GM19239 (cell line): Measurements from ENCODE around the gene MYH10.

Source experiments
- DNase-seq: peaks from one replicate; pipeline ENCODE4 v3.0.0; 2011; ENCODE audit warnings: low spot score; ENCODE audit not compliant: insufficient read length
- FAIRE-seq: peaks from 2 replicates; lab custom pipeline; 2011; peaks lifted over from hg19 to GRCh38; lab: Jason Lieb, UNC

Gene MYH10

GRCh38 chr17:8650119-8650499, 19.6 kb upstream of the MYH10 start:
- FAIRE-seq (no peak), DNase-seq (no peak)

DNA sequence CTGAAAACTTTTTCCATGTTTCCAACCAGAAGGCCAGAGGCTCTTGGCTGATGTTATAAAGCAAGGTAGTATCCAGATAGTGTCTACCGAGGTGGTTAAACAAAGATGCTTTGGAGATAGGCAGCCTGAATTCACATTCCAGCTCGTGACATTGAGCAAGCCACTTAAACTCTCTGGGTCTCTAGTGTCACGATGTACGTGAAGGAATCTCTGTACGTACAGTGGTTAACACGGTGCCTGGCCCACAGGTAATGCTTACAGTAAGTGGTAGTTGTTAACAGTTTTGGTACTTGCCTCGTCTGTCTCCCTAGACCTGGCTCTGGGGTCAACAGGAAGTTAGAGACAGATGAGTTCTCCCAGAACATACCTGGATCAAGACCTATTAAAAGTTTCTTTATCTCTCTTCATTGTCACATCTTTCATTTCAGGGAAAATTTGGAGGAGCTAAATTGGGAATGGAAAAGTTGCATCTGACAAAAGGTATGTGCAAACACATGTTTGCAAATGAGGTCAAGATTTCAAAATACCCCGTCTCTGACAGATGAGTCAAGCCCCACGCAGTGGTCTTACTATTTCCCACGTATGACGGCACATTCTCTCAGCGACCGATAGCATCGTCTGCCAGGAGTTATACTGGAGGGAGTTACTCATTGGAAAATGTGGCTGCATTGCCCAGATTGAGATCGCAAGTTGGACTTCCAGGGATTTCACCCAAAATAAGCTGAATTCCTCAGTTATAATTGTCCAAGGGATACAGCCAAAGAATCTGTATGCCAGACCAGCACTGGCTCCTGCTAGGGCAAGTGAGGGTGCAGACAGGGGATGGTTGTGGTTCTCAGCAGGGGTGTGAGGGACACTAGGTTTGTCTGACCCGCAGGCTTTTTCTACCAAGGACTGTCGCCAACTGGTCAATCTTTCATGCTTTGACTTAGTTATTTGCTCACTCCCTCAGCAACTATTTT, 18.9 kb upstream of the MYH10 start:
- FAIRE-seq (no peak), DNase-seq (no peak)

- no peak for DNase-seq
- no peak for FAIRE-seq
Measured at GRCh38 chr17:8647956-8648355, 17.4 kb upstream of the MYH10 start.

DNA sequence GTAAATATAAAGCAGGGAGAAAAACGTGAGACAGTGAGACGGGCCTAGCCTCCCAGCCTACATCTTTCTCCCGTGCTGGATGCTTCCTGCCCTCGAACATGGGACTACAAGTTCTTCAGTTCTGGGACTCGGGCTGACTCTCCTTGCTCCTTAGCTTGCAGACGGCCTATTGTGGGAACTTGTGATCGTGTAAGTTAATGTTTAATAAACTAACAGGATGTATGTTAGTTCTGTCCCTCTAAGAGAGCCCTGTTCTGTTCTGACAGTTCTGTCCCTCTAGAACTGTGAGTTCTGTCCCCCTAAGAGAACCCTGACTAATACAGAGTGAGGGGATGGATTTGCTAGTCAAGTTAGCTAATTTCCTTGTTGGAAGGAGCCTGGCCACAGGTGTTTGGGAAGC, 16.7 kb upstream of the MYH10 start:
- FAIRE-seq: no peak
- DNase-seq: no peak

GRCh38 chr17:8644507-8644902, 14.0 kb upstream of the MYH10 start:
- DNase-seq: no peak
- no peak for FAIRE-seq

DNA sequence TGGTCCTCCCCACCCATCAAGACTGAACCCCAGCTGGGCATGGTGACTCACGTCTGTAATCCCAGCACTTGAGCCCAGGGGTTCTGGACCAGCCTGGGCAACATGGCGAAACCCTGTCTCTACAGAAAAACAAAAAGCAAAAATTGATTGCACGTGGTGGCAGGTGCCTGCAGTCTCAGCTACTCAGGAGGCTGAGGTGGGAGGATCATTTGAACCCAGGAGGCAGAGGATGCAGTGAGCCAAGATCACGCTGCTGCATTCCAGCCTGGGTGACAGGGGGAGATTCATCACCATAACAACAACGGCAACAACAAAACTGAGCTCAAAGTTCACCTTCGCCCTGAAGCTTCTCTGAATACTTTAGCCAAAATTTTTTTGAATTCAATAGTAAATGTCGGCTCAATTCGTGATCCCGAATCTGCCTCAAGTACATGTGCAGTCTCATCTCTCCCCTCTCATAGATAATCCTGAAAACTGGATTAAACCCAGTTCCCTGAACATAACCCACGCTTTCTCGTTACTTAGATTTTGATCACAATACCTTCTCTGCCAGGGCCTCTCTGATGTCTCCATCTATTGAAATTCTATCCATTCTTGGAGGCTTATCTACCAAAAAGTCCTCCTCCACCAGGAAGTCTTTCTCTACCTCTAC, 13.5 kb upstream of the MYH10 start:
- no peak for FAIRE-seq
- no peak for DNase-seq

- no peak for DNase-seq
- FAIRE-seq: no peak
Measured at GRCh38 chr17:8639709-8640108, 9.2 kb upstream of the MYH10 start.

DNA sequence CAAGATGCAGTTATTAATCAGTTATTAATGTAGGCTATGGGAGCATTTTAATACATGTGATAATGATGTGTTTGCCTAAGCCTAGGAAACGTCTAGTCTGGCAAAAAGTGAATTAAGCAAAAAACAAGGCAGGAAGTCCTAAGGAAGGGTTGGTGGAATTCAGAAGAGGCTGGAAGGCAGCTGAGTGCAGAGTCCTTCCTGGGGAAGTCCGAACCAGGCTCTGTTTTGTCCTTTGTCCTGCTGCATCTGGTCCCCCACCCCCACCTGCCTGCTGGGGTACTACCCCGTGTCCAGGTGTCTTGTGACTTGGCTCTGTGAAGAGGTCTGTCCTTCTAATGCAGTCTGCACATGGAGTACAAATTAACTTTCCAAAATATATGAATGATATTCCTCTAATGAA, 1.5 kb upstream of the MYH10 start:
- no peak for FAIRE-seq
- no peak for DNase-seq

DNA sequence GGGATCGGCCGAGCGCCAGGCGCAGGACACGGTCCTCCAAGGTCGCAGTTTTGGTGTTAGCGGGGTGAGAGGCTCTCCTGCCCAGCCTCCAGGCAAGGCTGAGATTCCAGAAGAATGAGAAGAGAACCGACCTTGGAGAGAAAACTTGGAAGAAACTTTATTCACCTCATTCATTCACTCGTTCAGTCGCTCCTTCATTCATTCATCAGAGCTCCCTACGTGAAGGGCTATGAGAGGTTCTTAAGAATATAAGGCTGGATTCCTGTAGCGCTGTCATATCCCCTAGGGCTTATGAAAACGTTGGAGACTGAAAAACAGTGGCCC, 991 bp upstream of the MYH10 start:
- FAIRE-seq: peak; percentile 52
- no peak for DNase-seq

DNA sequence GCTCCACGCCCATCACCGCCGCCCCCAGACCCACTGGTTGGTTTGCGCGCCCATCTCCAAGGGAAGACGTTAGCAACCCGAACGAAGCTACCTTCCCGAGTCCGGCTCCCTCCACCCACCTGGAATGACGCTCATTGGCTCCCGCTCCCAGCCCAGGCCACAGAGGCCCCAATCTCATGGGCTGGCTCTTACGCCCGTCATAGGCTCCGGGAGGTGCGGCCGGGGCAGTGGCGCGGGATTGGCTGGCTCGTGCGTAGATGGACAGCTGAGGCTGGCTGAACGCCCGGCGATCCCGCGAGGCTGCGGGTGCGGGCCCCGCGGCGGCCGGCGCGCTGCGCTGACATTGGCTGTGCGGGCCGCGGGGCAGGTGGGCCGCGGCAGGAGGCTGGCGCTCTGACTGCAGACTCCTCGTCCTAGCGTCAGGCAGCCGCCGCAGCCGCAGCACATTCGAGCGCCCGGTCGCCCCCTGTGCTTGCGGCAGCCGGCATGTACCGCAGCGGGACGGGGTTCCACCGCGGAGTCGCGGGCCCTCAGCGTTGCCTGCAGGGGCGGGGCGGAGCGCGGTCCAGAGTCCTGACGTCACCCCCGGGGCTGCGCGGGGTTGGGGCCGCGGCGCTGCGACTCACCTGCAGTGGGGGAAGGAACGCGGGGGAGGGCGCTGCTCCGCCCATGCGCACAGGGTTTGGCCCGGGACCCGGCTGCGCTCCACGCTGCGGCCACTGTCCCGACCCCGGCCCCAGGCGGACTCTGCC, 453 bp upstream of the MYH10 start:
- DNase-seq (peak; percentile 100), FAIRE-seq (peak; percentile 98)

- FAIRE-seq (no peak), DNase-seq (no peak)
Measured at GRCh38 chr17:8629371-8630226, 926 bp downstream of the MYH10 start.

DNA sequence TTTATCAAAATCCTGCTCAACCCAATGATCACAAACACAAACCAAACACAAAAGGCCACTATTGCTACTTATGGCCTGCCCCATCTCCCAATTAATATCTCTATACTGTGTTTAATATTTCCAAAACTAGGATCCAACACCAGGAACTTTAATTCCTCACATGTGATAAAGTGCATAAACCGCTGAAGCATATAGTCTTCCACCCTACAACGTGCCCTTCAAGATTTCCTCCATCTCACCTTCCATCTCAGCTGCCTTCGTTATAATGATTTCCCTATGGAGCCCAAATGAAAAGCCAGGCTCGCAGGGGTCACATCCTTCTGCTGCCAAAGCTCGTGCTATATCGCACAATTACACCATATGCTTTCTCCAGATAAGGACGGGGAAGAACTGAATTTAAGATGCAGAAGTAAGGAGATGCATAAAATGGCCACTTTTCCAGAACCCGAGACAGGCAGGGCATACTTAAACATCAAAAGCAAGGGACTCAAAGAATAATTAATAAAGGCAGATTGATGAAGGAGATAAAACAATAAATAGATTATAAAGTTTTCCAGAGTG, 1.8 kb downstream of the MYH10 start:
- FAIRE-seq (no peak), DNase-seq (no peak)

DNA sequence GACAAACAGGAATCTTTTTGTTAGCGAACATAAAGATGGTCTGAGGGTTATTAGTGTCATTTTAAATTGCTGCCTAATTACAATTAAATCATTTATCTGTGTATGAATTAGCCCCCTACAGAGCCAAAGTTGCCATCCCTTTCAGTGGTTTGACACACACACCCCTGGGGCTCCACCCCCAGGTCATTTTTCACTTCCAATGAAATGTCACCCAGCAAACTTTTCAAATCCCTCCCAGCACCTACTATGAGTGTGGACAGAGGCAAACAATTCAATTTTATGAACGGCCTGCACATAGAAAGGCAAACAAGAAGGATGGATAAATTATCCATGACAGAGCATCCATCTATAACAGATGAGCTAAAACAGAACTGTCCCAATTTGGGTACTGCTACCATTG, 2.4 kb downstream of the MYH10 start:
- DNase-seq: no peak
- FAIRE-seq: no peak

DNA sequence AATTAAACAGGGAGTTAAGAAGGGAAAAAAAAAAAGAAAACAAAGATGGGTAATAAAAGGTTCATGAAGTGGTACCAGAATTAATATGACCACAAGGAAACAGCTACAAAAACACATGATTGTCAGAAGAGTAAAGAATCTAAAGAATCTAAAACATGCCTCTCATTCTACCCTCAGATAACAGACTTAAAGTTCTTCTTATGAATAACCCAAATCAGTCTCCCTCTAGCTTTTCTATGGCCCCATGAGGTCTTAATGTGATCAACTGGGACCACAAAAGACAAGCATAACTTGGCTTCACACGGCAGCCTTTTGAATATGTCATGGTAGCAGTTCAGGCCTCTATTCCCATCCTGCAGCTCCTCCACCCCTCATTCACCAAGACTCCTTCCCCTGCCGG, 6.9 kb downstream of the MYH10 start:
- DNase-seq: no peak
- no peak for FAIRE-seq

GRCh38 chr17:8622191-8622590, 8.3 kb downstream of the MYH10 start:
- DNase-seq (no peak), FAIRE-seq (no peak)

- FAIRE-seq (no peak), DNase-seq (no peak)
Measured at GRCh38 chr17:8621585-8621984, 8.9 kb downstream of the MYH10 start.

DNA sequence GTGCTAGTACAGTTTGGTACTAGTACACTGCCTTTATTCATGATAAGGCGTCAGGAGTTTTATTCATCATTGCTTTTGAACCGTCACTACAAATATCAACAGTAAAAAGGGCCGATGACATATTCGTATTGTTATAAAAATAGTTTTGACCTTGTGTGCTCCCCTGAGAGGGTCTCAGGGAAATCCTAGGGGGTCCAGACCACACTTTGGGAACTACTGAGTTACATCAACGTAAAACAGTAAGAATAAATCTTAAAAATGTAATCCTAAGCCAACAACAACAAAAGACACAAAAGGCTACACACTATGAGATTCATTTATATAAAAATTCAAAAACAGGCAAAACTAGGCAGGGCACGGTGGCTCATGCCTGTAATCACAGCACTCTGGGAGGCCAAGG, 11.2 kb downstream of the MYH10 start:
- DNase-seq (no peak), FAIRE-seq (no peak)

- no peak for DNase-seq
- no peak for FAIRE-seq
Measured at GRCh38 chr17:8618825-8619224, 11.7 kb downstream of the MYH10 start.

DNA sequence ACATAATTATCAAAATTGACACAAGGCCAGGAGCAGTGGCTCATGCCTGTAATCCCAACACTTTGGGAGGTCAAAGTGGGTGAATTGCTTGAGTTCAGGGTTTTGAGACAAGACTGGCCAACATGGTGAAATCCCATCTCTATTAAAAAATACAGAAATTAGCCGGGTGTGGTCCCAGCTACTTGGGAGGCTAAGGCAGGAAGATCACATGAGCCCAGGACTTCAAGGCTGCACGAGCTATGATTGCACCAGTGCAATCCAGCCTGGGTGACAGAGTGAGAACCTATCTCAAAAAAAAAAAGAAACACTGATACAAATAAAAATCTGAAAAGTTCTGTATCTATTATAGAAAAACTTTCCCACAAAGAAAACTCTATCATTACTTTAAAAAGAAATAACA, 15.5 kb downstream of the MYH10 start:
- FAIRE-seq (no peak), DNase-seq (no peak)
